Measurements from ENCODE around the gene ITGA1.
"Not testable (repeated sequence)": the region's sequence is repeated elsewhere in the genome, so short reads cannot be mapped to it uniquely, and the experiment has no call there.

ITGA1 gene

DNA sequence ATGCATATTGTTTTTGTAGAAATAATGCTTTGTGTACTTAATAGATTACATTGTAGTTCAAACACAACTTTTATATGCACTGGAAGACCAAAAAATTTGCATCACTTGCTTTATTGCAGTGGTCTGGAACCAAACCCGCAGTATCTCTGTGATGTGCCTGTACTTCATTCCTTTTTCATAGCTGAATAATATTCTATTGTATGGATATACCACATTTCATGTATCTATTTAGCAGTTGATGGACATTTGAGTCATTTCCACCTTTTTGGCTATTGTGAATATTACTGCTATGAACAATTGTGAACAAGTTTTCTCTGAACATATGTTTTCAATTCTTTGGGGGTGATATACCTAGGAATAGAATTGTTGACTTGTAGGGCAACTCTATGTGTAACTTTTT, 40.1 kb downstream of the ITGA1 start:
- DNase-seq (ENCODE audit: low read depth in 2 of 2, low spot score in 1 of 2): no peak

DNA sequence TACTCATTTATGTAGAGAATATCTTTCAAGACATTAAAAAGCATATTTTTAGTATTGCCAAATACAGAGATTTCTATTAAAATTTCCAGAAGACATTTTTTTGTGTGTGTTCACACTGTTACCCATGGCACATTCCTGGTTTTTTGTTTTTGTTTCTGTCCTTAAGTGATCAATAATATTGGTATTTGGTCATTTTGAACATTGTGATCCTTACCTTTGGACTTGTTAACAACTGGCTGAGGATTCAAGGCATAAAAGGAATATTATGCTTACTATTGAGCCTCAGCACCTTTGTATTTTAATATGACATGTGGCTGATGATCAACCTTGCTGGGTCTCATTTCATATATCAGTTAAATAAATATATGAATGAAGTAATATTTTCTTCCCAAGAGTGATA, 41.9 kb downstream of the ITGA1 start:
- no peak for DNase-seq (ENCODE audit: low read depth in 2 of 2, low spot score in 1 of 2)

DNA sequence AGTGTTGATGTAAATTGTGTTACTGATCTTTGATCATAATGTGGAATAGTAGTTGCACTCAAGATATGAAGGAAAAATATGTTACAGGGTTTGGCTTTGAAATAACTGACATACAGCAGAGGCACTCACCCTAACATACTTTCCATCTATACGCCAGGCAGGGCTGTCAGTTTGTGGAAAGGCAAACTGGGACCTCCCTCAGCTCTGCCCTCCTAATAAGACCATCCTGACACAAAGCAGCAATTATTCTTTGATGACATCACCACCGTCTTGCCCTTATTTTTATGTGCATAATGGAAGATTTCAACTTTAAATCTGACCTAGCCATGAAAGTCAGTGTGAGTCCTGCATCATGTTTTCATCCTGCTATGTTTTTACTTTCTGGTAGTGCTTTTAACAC, 42.9 kb downstream of the ITGA1 start:
- no peak for DNase-seq (ENCODE audit: low read depth in 2 of 2, low spot score in 1 of 2)

DNA sequence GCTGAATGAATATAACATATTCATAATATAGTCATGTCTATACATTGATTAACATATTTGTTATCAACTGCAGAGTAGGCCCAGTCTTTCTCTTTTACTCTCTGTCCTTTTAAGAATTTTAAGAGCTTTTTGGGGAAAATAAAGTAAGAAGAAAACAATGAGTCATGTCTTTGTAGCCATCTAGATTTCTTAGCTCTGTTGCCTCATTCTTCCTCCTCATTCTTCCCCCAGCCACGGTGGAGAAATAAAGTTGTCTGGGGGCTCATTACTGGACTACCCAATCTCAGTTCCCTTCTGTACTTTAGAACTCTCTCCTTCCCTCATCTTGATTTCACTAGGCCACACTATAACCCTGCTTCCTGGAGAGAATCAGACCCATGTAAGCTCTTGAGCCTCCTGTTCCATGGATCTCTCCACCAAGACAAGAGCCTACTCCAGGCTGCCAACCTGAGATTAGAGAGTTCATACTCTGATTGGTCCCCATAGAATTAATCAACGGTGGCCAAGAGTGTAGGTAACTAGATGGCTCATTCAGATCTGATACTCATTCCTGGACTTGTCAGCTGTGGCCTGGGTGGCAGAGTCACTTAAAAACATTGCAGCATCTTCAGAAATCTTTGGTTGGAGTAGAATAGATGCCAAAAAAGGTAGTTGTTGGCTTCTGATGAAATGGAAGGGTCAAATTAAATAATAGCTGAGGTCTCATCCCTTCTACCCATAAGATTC, 44.2 kb downstream of the ITGA1 start:
- no peak for DNase-seq (ENCODE audit: low read depth in 2 of 2, low spot score in 1 of 2)

DNA sequence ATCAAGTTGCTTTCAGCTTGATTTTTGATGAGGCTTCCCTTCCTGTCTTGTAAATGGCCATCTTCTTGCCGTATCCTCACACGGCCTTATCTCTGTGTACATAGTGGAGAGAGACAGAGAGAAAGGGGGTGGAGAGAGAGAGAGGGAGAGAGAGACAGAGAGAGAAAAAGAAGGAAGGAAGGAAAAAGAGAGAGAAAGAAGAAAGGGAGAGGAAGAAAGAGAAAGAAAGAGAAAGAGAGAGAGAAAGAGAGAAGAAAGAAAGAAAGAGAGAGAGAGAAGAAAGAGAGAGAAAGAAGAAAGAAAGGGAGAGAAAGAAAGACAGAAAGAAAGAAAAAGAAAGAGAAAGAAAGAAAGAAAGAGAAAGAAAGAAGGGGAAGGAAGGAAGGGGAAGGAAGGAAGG, 46.6 kb downstream of the ITGA1 start:
- DNase-seq (ENCODE audit: low read depth in 2 of 2, low spot score in 1 of 2): no peak

DNA sequence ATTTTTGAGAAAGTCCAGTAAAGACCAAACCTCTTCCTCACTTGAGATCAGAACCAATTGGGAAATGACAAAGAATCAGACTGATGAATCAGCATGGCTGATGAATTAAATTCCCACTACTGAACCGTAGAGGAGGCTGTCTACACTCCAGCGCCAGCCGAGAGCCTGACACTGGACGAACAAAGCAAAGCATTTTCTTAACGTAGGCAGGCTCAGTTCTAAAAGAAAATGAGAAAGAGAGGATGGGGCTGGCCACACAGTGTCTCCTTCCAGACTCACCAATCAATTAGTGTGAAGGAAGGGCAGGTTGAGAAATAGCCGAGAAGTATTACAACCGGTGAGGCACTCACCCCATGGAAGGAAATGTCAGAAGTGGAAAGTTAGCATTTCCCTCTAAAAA, 49.4 kb downstream of the ITGA1 start:
- no peak for DNase-seq (ENCODE audit: low read depth in 2 of 2, low spot score in 1 of 2)

DNA sequence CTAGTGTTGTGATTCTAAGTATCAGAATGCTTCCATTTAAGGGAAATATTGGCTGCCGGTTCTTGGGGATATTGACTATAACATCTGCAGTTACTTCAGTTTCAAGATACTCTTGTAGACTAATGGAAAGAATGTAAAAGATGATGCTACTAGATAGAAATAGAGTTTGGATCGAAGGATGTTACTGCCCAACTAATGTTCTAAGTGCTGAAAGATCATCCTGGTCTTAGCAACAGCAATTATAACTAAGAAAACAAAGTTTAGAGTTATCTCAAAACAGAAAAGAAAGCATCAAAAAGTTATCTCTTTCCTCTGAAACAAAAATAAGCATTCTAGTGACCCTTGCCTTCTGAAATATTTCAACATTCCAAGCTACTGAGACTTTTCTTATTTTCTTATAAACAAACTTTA, 49.9 kb downstream of the ITGA1 start:
- no peak for DNase-seq (ENCODE audit: low read depth in 2 of 2, low spot score in 1 of 2)

DNA sequence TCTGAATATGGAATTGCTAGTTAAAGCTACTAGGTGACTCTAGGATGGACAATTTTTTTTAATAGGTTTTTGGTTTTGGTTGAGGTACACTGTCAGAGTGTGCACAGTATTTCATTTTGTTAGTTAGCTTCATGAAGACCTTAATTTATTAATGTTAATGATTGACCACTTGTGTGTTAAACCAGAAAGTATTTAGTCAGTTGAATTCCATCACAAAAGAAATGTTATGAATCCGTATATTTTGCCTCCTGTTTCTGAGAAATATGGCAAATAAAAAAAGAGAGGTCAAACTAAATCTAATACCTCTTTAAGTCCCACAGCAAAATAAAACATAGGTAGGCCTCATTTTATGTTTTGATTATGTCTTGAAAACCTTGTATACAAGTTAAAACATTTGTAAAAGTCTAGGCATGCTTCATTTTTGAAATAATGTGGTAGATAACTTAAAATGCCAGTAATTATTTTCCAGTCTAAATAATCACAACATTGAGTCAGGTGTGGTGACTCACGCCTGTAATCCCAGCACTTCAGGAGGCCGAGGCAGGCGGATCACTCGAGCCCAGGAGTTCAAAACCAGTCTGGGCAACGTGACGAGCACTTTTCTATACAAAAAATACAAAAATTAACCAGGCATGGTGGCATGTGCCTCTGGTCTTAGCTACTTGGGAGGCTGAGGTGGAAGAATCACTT, 50.8 kb downstream of the ITGA1 start:
- DNase-seq (ENCODE audit: low read depth in 2 of 2, low spot score in 1 of 2): no peak

DNA sequence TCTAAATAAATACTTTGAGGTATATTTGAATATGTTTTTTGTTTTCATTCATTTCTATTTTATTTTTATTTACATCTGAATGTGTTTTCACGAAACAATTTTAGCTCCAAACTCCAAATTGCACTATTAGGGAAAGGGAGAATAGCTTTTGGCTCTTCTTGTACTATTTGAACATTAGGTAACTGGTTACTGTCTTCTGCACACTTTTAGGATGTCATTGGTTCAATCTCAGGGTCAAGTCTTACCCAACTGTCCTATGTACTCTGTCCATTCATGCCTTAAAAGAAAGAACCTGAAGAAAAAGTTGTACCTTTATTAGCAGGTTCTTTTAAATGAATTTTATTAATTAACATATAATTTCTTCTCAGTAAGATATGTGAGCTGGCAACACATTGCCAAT, 51.6 kb downstream of the ITGA1 start:
- no peak for DNase-seq (ENCODE audit: low read depth in 2 of 2, low spot score in 1 of 2)

DNA sequence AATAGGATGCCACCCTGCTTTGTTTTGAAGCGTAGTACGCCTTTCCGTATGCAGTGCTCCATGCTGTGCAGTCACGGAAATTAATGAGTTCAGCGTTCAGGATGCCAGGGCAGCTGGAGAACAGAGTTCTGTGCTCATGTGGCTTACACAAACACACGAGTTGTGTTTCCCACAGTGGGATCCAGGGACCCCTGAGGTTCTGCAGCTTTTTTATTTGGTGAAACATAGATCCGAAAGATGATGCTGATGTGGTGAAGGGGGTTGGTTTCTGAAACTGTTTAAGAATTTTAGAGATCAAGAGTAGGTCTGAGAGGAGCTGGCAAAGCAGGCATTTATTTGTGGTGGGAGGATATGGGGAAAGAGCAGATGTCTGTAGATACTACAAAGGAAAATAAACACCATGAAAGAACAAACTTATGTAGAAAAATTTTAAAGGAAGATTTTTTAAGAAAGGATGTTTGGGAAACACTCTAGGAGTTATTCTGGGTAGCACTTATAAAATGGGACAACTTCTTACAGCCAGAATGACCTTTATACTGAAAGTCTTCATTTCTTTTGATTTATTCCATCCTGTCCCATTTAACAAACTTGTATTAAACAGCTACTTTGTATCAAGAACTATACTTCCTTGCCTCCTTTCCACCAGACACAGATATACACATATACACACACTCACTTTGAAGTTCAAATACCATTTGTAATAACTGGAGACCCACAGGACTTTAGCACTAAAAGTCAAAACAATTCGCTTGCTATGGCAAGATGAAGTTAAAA, 52.7 kb downstream of the ITGA1 start:
- DNase-seq (ENCODE audit: low read depth in 2 of 2, low spot score in 1 of 2): no peak

DNA sequence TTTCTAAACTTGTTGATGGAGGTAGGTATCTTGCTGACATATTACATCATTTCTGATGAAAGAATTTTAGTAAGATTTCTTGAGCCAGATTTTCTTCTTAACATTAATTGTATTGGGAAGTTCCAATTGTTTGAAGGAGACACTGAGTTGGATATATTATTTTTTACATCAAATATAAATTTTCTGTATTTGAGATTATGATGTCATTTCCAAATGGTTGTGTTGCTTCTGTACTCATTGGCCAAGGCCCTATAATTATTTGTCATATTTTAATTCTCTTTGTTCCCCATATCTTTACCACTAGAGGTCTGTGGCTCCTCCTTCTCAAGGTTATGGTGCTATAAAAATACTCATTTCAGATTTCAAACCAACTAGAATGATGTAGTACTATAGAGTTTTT, 53.4 kb downstream of the ITGA1 start:
- no peak for DNase-seq (ENCODE audit: low read depth in 2 of 2, low spot score in 1 of 2)

DNA sequence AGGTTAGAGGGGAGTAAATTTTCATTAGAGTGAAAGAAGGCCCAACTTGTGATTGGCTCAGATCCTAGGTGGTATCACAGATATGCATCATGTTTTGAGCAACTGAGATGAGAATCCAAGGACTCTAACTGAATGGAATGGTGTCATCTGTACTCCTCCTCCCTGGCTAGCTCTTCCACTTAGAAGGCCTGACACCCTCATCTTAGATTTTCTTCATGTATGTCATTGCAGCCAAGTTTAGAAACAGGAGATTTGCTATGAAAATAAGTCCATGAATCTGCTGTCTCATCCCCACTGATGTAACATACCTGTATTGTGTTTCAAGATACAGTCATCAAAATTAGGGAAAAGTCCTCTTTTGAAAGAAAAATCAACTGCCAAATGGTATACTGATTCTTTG, 54.4 kb downstream of the ITGA1 start:
- DNase-seq (ENCODE audit: low read depth in 2 of 2, low spot score in 1 of 2): no peak

DNA sequence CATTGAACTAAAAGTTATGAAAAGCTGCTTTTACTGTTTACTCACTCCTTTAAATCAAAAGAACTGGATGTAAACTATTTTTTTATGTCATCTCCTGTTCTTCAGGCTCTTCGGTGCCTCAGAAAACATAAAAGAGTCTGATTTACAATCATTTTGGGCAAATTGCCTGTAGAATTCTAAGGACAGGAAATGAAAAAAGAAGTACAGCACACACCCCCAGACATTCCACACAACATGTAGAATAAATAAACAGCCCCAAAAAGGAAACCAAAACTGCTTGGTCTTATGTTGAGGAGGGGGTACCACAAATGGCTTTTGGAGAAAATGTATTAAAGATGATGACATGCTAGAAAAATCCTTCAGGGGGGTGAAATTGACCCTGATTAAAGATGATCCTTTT, 57.2 kb downstream of the ITGA1 start:
- DNase-seq (ENCODE audit: low read depth in 2 of 2, low spot score in 1 of 2): no peak

DNA sequence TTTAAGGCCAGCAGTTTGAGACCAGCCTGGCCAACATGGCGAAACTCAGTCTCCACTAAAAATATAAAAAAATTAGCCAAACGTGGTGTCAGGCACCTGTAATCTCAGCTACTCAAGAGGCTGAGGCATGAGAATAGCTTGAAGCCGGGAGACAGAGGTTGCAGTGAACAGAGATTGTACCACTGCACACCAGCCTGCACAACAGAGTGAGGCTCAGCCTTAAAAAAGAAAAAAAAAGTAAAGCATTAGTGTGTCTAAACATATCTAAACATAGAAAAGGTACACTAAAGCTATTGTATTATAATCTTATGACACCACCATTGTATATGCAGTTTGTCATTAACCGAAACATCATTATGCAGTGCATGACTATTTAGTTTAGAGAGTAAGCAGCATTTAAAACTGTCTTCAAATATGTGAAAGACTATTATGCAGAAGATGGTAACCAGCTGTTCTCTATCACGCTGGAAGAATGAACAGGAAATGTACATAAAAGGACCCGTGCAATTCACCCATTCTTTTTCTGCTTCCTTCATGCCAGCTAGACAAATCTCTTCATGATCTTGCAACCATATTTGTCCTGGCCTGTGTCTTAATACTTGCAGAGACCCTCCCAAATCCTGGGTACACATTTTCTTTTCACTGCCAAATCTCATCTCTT, 58.6 kb downstream of the ITGA1 start:
- no peak for DNase-seq (ENCODE audit: low read depth in 2 of 2, low spot score in 1 of 2)

DNA sequence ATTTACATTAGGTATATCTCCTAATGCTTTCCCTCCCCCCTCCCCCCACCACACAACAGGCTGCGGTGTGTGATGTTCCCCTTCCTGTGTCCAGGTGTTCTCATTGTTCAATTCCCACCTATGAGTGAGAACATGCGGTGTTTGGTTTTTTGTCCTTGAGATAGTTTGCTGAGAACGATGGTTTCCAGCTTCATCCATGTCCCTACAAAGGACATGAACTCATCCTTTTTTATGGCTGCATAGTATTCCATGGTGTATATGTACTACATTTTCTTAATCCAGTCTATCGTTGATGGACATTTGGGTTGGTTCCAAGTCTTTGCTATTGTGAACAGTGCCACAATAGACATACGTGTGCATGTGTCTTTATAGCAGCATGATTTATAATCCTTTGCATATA, 61.0 kb downstream of the ITGA1 start:
- DNase-seq (ENCODE audit: low read depth in 2 of 2, low spot score in 1 of 2): not testable (repeated sequence)

DNA sequence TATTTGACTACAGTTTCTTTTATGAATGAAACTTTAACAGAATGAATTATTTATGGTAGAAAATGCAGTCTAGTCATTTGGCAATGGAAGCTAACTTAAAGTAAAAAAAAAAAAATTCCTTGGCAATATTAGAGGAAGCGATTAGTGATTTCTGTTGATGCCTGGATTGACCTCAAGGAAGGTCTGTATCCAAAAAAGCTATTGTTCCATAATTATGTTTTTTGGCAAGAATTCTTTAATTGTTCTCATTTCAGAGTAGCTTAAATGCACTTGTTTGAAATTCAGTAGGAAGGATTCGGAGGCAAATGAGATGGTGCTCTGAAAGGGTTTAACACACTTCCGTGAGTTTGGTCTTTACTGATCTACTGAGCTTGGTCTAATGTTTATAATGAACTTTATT, 61.8 kb downstream of the ITGA1 start:
- DNase-seq (ENCODE audit: low read depth in 2 of 2, low spot score in 1 of 2): no peak

DNA sequence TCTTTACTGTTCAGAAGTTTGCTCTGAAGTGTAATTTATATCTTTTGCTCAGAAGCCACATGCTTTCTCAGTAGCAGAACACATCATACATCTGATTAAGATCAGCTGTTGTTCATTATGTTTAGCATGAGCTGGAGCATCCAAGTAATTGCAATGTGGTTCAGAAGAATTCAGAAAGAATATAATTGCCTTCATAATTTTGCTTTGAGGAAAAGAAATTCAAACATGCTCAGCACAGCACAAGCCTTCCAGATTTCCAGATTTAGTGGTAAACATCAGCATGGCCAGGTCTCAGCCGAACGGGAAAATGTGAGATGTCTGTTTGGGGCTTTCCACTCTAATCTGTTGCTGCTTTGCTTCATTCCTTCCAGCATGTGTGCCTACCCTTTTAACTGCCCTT, 65.9 kb downstream of the ITGA1 start:
- no peak for DNase-seq (ENCODE audit: low read depth in 2 of 2, low spot score in 1 of 2)

DNA sequence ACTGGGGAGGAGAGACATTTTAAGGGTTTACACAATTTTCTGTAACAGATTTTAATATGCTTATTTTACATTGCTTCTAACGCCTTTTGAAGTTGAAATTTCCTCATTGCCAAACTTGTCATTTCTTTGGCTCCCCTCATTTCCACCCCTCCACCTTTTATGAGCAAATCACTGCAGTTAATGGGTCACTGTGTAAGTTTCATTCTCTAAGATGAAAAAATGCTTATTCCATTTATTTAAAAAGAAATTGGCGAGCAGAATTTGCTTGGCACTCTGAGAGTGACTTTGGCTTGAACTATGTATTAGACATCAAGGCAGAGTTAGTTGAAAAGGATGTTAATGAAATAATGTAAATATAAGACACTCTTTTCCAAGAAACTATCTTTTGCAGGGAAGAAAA, 66.6 kb downstream of the ITGA1 start:
- no peak for DNase-seq (ENCODE audit: low read depth in 2 of 2, low spot score in 1 of 2)

DNA sequence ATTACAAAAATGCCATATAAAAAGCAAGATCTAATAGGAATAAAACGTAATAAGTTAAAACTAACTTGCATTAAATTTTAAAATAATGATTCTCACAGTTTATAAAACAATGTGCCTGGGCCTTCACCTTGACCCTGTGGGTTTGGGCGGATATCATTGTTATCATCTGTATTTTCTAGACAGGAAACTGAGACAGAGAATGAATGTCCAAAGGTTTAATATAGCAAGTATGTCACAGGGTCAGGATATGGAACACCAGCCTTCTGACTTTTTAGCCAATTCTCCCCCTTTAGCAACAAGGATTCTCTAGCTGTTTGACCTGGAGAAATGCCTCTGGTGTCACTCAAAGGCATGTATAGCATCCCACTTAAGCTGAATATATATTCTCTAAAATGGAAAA, 67.2 kb downstream of the ITGA1 start:
- DNase-seq (ENCODE audit: low read depth in 2 of 2, low spot score in 1 of 2): no peak

DNA sequence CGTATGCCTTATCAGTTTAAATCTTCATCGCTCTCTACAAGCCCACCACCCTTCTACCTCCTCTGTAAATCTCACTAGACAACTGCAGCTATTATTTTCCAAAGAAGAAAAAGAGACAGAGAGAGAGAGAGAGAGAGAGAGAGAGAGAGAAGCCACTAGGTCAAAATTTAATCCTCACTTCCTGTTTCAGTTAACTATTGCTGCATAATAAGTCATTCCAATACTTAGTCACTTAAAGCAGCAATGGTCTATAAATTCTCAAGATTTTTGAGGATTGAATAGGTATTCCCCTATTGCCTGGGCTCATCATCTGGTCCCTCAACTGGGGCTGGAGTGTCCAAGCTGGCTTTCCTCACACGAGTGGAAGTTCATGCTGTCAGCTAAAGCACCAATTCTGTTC, 68.8 kb downstream of the ITGA1 start:
- DNase-seq (ENCODE audit: low read depth in 2 of 2, low spot score in 1 of 2): no peak

DNA sequence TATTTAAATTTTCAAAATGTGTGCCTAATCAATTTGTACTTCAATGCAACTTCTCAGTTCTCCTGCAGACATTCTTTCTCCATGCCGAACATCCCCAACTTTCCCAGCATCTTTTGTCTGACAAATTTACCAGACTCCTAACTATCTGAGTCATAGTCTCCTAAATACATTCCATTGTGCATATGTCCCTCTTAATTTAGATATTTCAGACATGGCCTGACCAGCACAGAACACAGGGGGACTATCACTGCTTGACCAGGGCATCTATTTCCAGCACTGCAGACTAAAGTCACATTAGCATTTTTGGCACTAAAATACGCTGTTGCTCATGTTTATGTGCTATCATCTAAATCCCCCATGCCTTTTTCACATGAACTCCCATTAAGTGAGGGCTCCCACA, 71.9 kb downstream of the ITGA1 start:
- no peak for DNase-seq (ENCODE audit: low read depth in 2 of 2, low spot score in 1 of 2)

DNA sequence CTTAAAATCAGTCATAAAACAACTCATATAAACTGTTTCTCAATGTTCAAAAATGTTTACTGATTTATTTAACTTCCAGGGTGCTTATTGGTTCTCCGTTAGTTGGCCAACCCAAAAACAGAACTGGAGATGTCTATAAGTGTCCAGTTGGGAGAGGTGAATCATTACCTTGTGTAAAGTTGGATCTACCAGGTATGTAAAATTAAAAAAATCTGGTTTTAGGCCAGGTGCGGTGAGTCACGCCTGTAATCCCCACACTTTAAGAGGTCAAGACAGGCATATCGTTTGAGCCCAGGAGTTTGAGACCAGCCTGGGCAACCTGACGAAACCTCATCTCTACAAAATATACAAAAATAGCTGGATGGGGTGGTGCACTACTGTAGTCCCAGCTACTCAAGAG, 73.7 kb downstream of the ITGA1 start:
- DNase-seq (ENCODE audit: low read depth in 2 of 2, low spot score in 1 of 2): no peak

Measured in stimulated activated CD8-positive, alpha-beta memory T cell treated with anti-CD3 and anti-CD28 coated beads, Interleukin-4, amount 100 ng/mL, for 4 hours (primary cell).